ENCODE data around the gene RALGPS1.

Gene RALGPS1

DNA sequence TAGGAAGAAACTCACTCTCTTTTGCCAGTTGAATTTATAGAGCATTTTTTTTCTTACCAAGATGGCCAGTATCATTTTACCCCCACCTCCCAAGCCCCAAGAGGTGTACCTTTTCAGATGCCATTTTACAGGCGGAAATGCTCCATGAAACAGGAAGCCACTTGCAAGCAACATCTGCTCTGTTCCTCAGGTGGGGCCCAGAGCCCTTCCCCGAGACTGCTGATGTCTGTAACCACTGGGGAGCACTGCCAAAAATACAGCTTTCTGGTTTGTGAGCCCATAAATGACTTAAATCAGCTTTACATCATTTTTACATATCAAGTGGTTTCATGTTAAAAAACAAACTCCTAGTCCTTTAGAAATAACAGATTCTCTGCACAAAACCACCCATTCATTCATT, 307.1 kb downstream of the RALGPS1 start:
- H3K36me3 ChIP-seq (ENCODE audit: insufficient read depth, low read length) = no peaks in the 10 kb centered on the region
- H3K9me3 ChIP-seq (replicated peaks; ENCODE audit: low read length) = no peaks in the 10 kb centered on the region
- peaks cover 8% of the 10 kb centered on the region for H3K4me1 ChIP-seq (ENCODE audit: control insufficient read depth, insufficient read depth, low read length)
- H3K4me2 ChIP-seq (ENCODE audit: low read length) = no peak overlapping the region
- H3K9ac ChIP-seq (ENCODE audit: low read depth, low read length) = no peak overlapping the region
- no peak overlapping the region for H3K4me3 ChIP-seq (ENCODE audit: low read length)
- peaks cover 70% of the 10 kb centered on the region for H3K27me3 ChIP-seq (ENCODE audit: control insufficient read depth, insufficient read depth, low read length)

DNA sequence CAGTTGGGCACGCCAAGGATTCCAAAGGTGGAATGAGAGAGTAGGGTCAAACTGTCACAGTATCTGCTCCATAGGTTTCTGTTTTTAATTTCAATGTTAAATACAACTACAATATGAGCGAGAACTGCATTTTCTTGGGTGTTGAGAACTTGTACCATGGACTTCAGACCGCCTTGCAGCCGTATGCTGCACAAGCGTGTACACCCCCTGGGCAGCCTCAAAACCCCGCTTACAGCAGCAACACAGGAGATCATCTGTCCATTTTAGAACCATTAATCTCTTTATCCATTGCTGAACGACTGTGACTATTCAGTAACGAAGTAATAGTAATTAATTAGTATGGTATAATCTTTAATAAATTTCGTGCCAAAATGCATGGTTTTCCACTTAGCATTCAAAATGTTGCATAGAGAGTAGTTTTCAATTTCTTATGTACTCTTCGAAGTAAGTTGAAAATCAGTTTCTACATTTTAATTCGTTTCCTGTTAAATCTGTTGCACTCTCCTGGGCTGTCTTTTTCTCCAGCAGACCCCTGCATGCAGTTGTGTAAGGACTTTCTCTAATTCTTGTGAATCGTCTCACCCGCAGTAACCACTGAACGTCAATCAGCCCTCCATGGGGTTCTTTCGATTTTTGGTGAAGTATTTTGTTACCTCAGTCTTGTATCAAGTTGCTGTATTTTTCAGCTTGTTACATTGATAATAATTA, 308.0 kb downstream of the RALGPS1 start:
- H3K4me1 ChIP-seq (ENCODE audit: control insufficient read depth, insufficient read depth, low read length) = peaks cover 8% of the 10 kb centered on the region
- H3K4me2 ChIP-seq (ENCODE audit: low read length) = no peak overlapping the region
- no peak overlapping the region for H3K9ac ChIP-seq (ENCODE audit: low read depth, low read length)
- no peak overlapping the region for H3K4me3 ChIP-seq (ENCODE audit: low read length)
- H3K9me3 ChIP-seq (replicated peaks; ENCODE audit: low read length) = no peaks in the 10 kb centered on the region
- no peaks in the 10 kb centered on the region for H3K36me3 ChIP-seq (ENCODE audit: insufficient read depth, low read length)
- H3K27me3 ChIP-seq (ENCODE audit: control insufficient read depth, insufficient read depth, low read length) = peaks cover 61% of the 10 kb centered on the region

DNA sequence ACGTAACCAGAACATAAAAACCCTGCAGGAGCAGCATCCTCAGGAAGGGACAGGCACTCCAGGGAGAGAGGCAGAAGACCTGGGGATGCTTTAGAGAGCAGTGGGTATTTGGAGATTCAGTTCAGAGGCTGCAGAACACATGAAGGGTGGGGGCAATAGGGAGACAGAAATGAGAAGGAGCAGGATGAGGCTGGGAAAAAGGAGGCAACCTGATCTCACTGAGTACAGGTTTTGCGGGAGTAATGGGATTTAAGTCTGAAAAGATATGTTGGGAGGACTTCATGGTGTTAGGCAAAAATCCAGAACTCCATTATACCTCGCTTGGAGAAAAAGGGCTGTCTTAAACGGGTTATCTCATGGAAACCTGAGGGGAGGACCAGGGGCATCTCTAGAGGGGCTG, 308.7 kb downstream of the RALGPS1 start:
- H3K27me3 ChIP-seq (ENCODE audit: control insufficient read depth, insufficient read depth, low read length) = peaks cover 56% of the 10 kb centered on the region
- H3K4me3 ChIP-seq (ENCODE audit: low read length) = no peak overlapping the region
- H3K36me3 ChIP-seq (ENCODE audit: insufficient read depth, low read length) = no peaks in the 10 kb centered on the region
- peaks cover 8% of the 10 kb centered on the region for H3K4me1 ChIP-seq (ENCODE audit: control insufficient read depth, insufficient read depth, low read length)
- no peak overlapping the region for H3K4me2 ChIP-seq (ENCODE audit: low read length)
- no peaks in the 10 kb centered on the region for H3K9me3 ChIP-seq (replicated peaks; ENCODE audit: low read length)
- H3K9ac ChIP-seq (ENCODE audit: low read depth, low read length) = no peak overlapping the region

DNA sequence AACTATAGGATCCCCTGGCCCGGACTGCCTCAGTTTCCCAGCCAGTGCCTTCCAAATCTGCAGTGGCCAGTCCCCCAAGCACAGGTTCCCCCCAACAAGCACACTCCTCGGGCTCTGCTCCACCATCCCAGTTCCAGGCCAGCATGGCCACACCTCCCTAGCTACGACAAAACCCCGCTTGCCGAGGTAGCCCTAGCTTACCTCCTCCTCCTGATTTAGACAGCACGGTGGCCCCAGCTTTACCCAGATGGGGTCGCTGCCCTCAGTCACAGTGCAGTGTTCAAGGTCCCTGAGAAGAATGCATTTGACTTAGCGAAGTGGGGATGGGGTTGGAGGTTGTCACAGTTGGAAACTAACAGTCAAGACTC, 309.2 kb downstream of the RALGPS1 start:
- Histone ChIP-seq H3K9me3 (replicated peaks; ENCODE audit: low read length) (no peaks in the 10 kb centered on the region), H3K4me3 (ENCODE audit: low read length) (peak overlapping the region; percentile 73), H3K36me3 (ENCODE audit: insufficient read depth, low read length) (no peaks in the 10 kb centered on the region), H3K4me2 (ENCODE audit: low read length) (peak overlapping the region; percentile 91), H3K4me1 (ENCODE audit: control insufficient read depth, insufficient read depth, low read length) (peaks cover 8% of the 10 kb centered on the region), H3K27me3 (ENCODE audit: control insufficient read depth, insufficient read depth, low read length) (peaks cover 51% of the 10 kb centered on the region), H3K9ac (ENCODE audit: low read depth, low read length) (no peak overlapping the region)

DNA sequence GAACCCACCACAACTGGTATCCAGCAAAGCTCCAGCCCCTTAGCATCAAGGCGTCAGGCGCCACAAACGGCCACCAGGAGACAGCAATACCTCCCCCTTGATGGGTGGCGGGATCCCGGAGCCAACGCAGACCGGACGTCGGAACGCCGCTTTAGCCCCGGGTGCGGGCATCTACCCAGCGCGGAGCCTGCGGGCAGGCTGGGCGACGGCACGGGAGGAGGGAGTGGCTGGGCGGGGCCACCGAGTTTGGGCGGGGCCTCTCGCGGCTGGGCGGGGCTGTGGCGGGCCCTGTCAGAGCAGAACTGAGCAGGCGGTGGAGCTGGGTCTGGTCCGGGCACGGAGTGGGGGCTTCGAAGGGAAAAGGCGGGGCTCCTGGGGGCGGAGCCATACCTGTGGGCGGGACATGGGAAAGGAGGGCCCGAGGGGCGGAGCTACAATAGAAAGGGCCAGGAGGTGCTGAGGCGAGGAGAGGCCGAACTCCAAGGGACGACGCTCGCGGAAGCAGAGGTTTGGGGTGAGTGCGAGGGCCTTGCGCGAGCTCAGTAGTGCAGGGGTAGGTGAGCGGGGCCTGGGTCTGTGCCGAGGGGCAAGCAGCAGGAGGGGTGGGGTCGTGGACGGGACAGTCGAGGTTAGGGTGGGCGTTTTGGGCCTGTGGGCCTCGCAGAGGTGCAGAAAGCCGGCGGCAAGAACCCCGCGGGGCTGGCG, 309.7 kb downstream of the RALGPS1 start:
- peak overlapping the region; percentile 91 for H3K4me2 ChIP-seq (ENCODE audit: low read length)
- no peaks in the 10 kb centered on the region for H3K36me3 ChIP-seq (ENCODE audit: insufficient read depth, low read length)
- H3K9ac ChIP-seq (ENCODE audit: low read depth, low read length) = no peak overlapping the region
- H3K4me1 ChIP-seq (ENCODE audit: control insufficient read depth, insufficient read depth, low read length) = peaks cover 8% of the 10 kb centered on the region
- H3K4me3 ChIP-seq (ENCODE audit: low read length) = peak overlapping the region; percentile 73
- no peaks in the 10 kb centered on the region for H3K9me3 ChIP-seq (replicated peaks; ENCODE audit: low read length)
- peaks cover 51% of the 10 kb centered on the region for H3K27me3 ChIP-seq (ENCODE audit: control insufficient read depth, insufficient read depth, low read length)

DNA sequence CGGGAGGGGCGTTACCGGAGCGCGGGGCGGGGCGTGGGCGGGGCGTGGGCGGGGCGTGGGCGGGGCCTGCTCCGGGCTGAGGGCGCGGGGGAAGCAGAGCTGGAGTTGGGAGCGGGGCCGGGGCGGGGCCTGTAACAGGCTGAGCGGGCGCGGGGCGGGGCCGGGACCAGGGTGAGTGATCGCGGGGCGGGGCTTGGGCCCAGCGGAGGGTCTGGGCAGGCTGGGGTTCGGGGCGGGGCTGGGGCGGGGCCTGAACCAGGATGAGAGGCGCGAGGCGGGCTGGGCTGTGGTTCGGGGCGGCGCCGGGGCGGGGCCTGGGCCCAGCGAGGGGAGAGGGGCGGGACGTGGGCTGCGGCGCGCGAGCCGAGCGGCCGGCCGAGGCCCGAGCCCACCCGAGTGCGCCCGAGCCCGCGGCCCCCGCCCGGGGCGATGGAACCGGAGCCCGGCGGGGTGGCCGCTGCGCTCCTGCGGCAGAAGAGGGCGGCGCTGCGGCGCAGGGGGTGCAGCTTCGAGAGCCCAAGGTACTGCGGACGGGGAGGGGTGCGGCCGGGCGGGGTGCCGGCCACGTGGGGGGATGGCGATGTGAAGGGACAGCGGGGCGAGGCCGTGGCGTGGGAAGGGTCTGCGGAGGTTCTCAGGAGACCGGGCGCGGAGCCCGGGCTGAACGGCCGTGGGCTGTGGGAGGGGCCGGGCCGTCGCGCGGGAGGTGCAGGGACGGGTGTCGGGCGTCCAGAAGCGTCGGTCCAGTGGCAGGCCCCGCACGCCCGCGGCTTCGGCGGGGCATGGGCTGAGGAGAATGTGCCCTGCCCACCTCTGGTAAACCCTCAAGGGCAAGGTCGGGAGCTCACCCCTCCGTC, 310.5 kb downstream of the RALGPS1 start:
- peaks cover 8% of the 10 kb centered on the region for H3K4me1 ChIP-seq (ENCODE audit: control insufficient read depth, insufficient read depth, low read length)
- peak overlapping the region; percentile 73 for H3K4me3 ChIP-seq (ENCODE audit: low read length)
- no peaks in the 10 kb centered on the region for H3K9me3 ChIP-seq (replicated peaks; ENCODE audit: low read length)

DNA sequence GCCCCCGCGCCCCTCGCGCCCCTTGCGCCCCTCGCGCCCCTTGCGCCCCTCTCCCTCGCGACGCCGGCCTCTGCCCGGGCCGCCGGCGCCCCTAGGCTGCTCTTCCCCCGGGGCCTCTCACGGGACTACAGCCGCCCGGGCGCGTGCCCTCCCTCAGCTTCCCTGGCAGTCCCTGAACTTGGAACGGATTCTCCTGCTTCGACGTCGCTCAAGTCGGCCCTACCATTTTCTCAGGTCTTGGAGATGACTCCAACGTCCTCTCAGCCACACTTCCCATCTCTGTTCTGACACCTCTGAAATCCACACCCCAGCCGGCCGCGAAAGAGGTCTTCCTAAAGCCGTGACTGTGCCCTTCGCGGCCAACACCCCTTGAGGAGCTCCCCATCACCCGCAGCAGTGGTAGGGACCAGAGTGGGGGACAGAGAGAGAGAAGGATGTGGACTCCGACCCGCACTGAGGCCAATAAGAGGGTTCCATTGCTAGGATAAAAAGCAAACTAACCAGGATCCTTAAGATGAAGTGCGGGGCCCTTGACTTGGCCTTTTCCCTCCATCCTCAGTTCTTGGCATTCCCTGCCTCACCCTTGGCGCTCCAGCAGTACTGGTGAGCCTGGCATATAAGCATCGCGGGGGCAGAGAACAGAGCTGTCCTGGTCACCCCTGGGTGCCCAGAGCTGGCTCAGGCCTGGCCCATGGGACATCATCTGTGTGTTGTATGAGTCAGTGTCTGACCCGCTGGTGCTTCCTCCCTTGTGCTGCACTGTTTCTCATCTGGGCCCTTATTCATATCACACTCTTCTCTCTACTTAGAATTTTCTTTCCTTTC, 311.4 kb downstream of the RALGPS1 start:
- Histone ChIP-seq H3K36me3 (ENCODE audit: insufficient read depth, low read length) (no peaks in the 10 kb centered on the region), H3K4me3 (ENCODE audit: low read length) (no peak overlapping the region), H3K4me2 (ENCODE audit: low read length) (peak overlapping the region; percentile 88), H3K9ac (ENCODE audit: low read depth, low read length) (no peak overlapping the region), H3K9me3 (replicated peaks; ENCODE audit: low read length) (no peaks in the 10 kb centered on the region), H3K27me3 (ENCODE audit: control insufficient read depth, insufficient read depth, low read length) (peaks cover 43% of the 10 kb centered on the region), H3K4me1 (ENCODE audit: control insufficient read depth, insufficient read depth, low read length) (peaks cover 8% of the 10 kb centered on the region)

More for the DNA sequence above, 310.5 kb downstream of the RALGPS1 start:
- Histone ChIP-seq H3K27me3 (ENCODE audit: control insufficient read depth, insufficient read depth, low read length) (peaks cover 51% of the 10 kb centered on the region), H3K36me3 (ENCODE audit: insufficient read depth, low read length) (no peaks in the 10 kb centered on the region), H3K9ac (ENCODE audit: low read depth, low read length) (no peak overlapping the region), H3K4me2 (ENCODE audit: low read length) (peak overlapping the region; percentile 91)

DNA sequence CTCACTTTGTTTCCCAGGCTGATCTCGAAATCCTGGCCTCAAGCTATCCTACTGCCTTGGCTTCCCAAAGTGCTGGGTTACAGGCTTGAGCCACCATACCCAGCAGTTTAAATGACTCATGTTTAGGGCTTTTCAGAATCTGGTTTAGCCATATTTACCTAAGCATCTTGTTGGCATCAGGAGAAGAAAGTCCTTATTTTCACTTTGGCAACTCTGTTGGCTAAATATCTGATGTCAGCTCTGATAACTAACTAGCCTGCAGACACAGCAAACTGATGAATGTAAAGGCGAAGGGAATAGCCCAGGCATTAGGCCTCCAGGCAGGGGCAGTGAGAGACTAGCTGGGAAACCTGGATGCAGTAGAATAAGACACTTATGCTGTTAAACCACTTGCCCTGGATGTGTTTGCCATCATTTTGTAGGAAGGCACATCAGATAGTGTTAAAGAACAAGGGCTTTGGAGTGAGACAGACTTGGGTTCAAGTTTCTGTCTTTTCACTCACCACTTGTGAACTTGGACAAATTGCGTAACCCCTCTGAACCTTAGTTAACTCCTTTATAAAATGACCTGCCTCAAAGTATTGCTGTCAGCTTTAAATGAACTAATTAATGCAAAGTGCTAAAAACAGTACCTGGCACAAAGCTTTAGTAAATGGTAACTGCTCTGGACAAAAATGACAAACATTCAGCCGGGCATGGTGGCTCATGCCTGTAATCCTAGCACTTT, 315.3 kb downstream of the RALGPS1 start:
- Histone ChIP-seq H3K9ac (ENCODE audit: low read depth, low read length) (no peak overlapping the region), H3K9me3 (replicated peaks; ENCODE audit: low read length) (no peaks in the 10 kb centered on the region), H3K4me3 (ENCODE audit: low read length) (no peak overlapping the region), H3K4me2 (ENCODE audit: low read length) (no peak overlapping the region), H3K36me3 (ENCODE audit: insufficient read depth, low read length) (no peaks in the 10 kb centered on the region), H3K4me1 (ENCODE audit: control insufficient read depth, insufficient read depth, low read length) (peaks cover 4% of the 10 kb centered on the region), H3K27me3 (ENCODE audit: control insufficient read depth, insufficient read depth, low read length) (peaks cover 30% of the 10 kb centered on the region)

DNA sequence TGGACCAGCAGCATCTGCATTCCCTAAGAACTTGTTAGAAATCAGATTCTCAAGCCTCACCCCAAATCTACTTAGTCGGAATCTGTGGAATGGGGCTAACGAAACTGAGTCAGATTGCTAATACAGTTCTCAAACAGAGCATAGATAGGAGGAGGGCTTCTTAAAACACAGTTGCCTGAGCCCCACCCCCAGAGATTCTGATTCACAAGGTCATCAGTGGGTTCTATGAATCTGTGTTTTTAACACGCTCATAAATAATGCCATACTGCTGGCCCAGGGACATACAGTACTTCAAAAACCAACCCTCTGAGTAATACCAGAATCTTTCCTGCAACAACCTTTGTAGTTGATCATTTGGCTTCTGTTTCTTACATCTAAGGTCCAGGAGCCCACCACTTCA, 317.1 kb downstream of the RALGPS1 start:
- Histone ChIP-seq H3K4me1 (ENCODE audit: control insufficient read depth, insufficient read depth, low read length) (no peaks in the 10 kb centered on the region), H3K4me2 (ENCODE audit: low read length) (no peak overlapping the region), H3K4me3 (ENCODE audit: low read length) (no peak overlapping the region), H3K36me3 (ENCODE audit: insufficient read depth, low read length) (no peaks in the 10 kb centered on the region), H3K9ac (ENCODE audit: low read depth, low read length) (no peak overlapping the region), H3K9me3 (replicated peaks; ENCODE audit: low read length) (no peaks in the 10 kb centered on the region), H3K27me3 (ENCODE audit: control insufficient read depth, insufficient read depth, low read length) (peaks cover 36% of the 10 kb centered on the region)

DNA sequence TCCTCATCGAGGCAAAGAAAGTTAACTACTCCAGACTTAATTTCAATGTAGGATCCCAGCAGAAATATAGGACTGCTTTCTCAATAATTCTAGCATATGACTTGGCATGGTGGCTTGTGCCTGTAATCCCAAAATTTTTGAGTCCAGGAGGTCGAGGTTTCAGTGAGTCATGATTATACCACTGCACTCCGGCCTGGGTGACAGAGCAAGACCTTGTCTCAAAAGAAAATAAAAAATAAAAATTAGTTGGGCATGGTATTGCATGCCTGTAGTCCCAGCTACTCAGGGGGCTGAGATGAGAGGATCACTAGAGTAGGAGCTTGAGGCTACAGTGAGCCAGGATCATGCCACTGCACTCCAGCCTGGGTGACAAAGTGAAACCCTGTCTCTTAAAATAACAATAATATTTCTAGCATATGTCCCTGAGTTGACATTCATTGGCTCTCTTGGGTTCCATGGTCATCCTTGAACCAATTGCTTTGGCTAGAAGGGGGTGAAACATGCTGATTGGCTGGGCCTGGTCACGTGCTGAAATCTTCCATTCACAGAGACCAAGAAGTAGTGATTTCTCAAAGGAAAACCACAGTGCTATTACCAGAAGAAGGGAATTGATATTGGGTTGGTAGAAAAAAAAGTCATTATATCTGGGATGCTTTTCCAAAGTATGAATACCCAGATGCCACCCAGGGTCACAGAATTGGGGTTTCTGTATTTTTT, 318.4 kb downstream of the RALGPS1 start:
- H3K4me2 ChIP-seq (ENCODE audit: low read length) = no peak overlapping the region
- H3K36me3 ChIP-seq (ENCODE audit: insufficient read depth, low read length) = no peaks in the 10 kb centered on the region
- H3K9ac ChIP-seq (ENCODE audit: low read depth, low read length) = no peak overlapping the region
- no peaks in the 10 kb centered on the region for H3K4me1 ChIP-seq (ENCODE audit: control insufficient read depth, insufficient read depth, low read length)
- H3K27me3 ChIP-seq (ENCODE audit: control insufficient read depth, insufficient read depth, low read length) = peaks cover 42% of the 10 kb centered on the region
- no peak overlapping the region for H3K4me3 ChIP-seq (ENCODE audit: low read length)
- H3K9me3 ChIP-seq (replicated peaks; ENCODE audit: low read length) = no peaks in the 10 kb centered on the region
